ENCODE results near the gene PPP2R3A. TPM values are rescaled to one million over a fixed set of nuclear protein-coding genes. Genes with fewer than 3 reads are reported as not detected.
A peak's percentile ranks its signal among the peaks of the same experiment; 100 is the strongest.
"Not testable (repeated sequence)": the region's sequence is repeated elsewhere in the genome, so short reads cannot be mapped to it uniquely, and the experiment has no call there.

PPP2R3A gene
- total and polyA plus RNA-seq, 2 of the 4 experiments (the other 2 are of a cell fraction): 11.3 to 37.3 TPM

DNA sequence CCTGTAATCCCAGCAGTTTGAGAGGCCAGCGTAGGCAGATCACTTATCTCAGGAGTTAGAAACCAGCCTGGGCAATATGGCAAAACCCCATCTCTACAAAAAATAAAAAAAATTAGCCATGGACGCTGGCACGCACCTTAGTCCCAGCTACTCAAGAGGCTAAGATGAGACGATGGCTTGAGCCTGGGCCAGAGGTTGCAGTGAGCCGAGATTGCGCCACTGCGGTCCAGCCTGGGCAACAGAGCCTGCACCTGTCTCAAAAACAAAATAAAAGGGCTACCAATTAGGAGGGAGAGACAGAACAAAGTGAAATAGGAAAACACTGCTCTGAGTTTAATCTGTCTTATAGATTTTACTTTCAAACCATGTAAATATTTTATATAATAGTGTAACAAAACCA, 196.8 kb downstream of the PPP2R3A start:
- Histone ChIP-seq H3K4me1 (ENCODE audit: control insufficient read depth, insufficient read depth, low read length) (no peaks in the 10 kb centered on the region; the same call in 1 of the 2 replicates), H4K20me1 (ENCODE audit: insufficient read depth, low read length) (peaks cover 80% of the 10 kb centered on the region), H3K4me3 (ENCODE audit: insufficient read depth, low read depth, low read length) (no peak overlapping the region), H4K8ac (ENCODE audit: low read depth in 2 of 2, low read length in 2 of 2) (no peak overlapping the region), H2BK15ac (ENCODE audit: low read depth, low read length) (no peak overlapping the region), H2AFZ (replicated peaks; ENCODE audit: low read length, poor library complexity) (no peak overlapping the region), H3K79me1 (ENCODE audit: low read depth in 1 of 2, low read length in 2 of 2) (peaks cover 4 to 21% of the 10 kb centered on the region in 2 experiments; a peak in 2 of 4 replicates), H3K14ac (replicated peaks; ENCODE audit: low read depth, low read length) (no peak overlapping the region), H3K4ac (ENCODE audit: low read depth, low read length) (no peak overlapping the region), H3K27ac (ENCODE audit: insufficient read depth, low read length) (no peak overlapping the region), H3K36me3 (ENCODE audit: control insufficient read depth, insufficient read depth, low read length) (no peaks in the 10 kb centered on the region), H3K18ac (ENCODE audit: low read depth, low read length) (no peak overlapping the region), H2AK5ac (ENCODE audit: low read depth, low read length) (no peak overlapping the region), H4K5ac (ENCODE audit: low read depth, low read length) (no peak overlapping the region), H3K9me3 (ENCODE audit: control insufficient read depth, insufficient read depth, low read length) (no peaks in the 10 kb centered on the region), H2BK120ac (ENCODE audit: low read depth, low read length) (no peak overlapping the region), H2AK9ac (replicated peaks; ENCODE audit: low read depth, low read length, poor library complexity) (no peak overlapping the region), H3K4me2 (ENCODE audit: low read depth, low read length) (no peak overlapping the region), H3K27me3 (ENCODE audit: control insufficient read depth, insufficient read depth, low read length) (no peaks in the 10 kb centered on the region), H3K9me1 (ENCODE audit: insufficient read depth, low read length) (no peaks in the 10 kb centered on the region), H2BK5ac (ENCODE audit: low read depth, low read length, poor library complexity, severe bottlenecking) (no peak overlapping the region), H2BK20ac (ENCODE audit: low read depth, low read length) (no peak overlapping the region), H3K9ac (ENCODE audit: low read depth, low read length) (no peak overlapping the region), H4K91ac (ENCODE audit: insufficient read depth, low read depth, low read length) (no peak overlapping the region), H3K23ac (ENCODE audit: low read depth, low read length) (no peak overlapping the region), H3K56ac (ENCODE audit: extremely low read depth, insufficient read depth, low read length) (no peak overlapping the region)
- intact Hi-C loops (cut with micrococcal nuclease) (no loop called here), in situ Hi-C loops (cut with MboI; ENCODE audit: low sequenced_read_pairs) (no loop called here), dilution Hi-C loops (cut with HindIII; ENCODE audit: low sequenced_read_pairs, unreplicated experiment) (no loop called here)
- CTCF ChIA-PET: no interaction called here
- ATAC-seq (ENCODE audit: low read depth) (no peak), DNase-seq (no peak)
- TF ChIP-seq, protein P1, sequence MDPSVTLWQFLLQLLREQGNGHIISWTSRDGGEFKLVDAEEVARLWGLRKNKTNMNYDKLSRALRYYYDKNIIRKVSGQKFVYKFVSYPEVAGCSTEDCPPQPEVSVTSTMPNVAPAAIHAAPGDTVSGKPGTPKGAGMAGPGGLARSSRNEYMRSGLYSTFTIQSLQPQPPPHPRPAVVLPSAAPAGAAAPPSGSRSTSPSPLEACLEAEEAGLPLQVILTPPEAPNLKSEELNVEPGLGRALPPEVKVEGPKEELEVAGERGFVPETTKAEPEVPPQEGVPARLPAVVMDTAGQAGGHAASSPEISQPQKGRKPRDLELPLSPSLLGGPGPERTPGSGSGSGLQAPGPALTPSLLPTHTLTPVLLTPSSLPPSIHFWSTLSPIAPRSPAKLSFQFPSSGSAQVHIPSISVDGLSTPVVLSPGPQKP (IDR thresholded peaks at IDR 0.05; ENCODE audit: borderline replicate concordance, low read depth, low read length): no peak
- POLR2A ChIA-PET (ENCODE audit: unreplicated experiment): no interaction called here
- WGBS, 2 experiments (ENCODE audit: extremely low coverage in 2 of 2, insufficient read length in 1 of 2): 100% methylated on average over 3 of the region's 7 CpGs; no CpG with 5 or more reads in 1 of the 2 experiments
- no TSS peak for BruUV-seq (replicated peaks)

DNA sequence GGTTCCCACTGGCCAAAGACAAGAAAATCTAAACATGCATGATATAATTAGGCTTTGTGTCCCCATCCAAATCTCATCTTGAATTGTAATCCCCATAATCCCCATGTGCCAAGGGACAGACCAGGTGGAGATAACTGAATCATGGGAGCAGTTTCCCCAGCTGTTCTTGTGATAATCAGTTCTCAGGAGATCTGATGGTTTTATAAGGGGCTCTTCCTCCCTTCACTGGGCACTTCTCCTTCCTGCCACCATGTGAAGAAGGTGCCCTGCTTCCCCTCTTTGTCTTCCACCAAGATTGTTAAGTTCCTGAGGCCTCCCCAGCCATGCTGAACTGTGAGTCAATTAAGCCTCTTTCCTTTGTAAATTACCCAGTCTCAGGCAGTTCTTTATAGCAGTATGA, 198.1 kb downstream of the PPP2R3A start:
- H3K56ac ChIP-seq (ENCODE audit: extremely low read depth, insufficient read depth, low read length); H4K91ac ChIP-seq (ENCODE audit: insufficient read depth, low read depth, low read length); H2BK15ac ChIP-seq (ENCODE audit: low read depth, low read length); H4K5ac ChIP-seq (ENCODE audit: low read depth, low read length); H3K4me1 ChIP-seq (ENCODE audit: control insufficient read depth, insufficient read depth, low read length); H2AK5ac ChIP-seq (ENCODE audit: low read depth, low read length); dilution Hi-C loops (cut with HindIII; ENCODE audit: low sequenced_read_pairs, unreplicated experiment); POLR2A ChIA-PET (ENCODE audit: unreplicated experiment); H2BK5ac ChIP-seq (ENCODE audit: low read depth, low read length, poor library complexity, severe bottlenecking); H4K8ac ChIP-seq (ENCODE audit: low read depth in 2 of 2, low read length in 2 of 2); H2AFZ ChIP-seq (replicated peaks; ENCODE audit: low read length, poor library complexity); H3K14ac ChIP-seq (replicated peaks; ENCODE audit: low read depth, low read length); H3K36me3 ChIP-seq (ENCODE audit: control insufficient read depth, insufficient read depth, low read length); H2AK9ac ChIP-seq (replicated peaks; ENCODE audit: low read depth, low read length, poor library complexity); H3K27ac ChIP-seq (ENCODE audit: insufficient read depth, low read length); H3K4ac ChIP-seq (ENCODE audit: low read depth, low read length); in situ Hi-C loops (cut with MboI; ENCODE audit: low sequenced_read_pairs); H3K4me2 ChIP-seq (ENCODE audit: low read depth, low read length); ATAC-seq (ENCODE audit: low read depth); CTCF ChIA-PET; H3K4me3 ChIP-seq (ENCODE audit: insufficient read depth, low read depth, low read length); H3K9me3 ChIP-seq (ENCODE audit: control insufficient read depth, insufficient read depth, low read length); H3K27me3 ChIP-seq (ENCODE audit: control insufficient read depth, insufficient read depth, low read length); H2BK120ac ChIP-seq (ENCODE audit: low read depth, low read length); intact Hi-C loops (cut with micrococcal nuclease); DNase-seq; H3K9me1 ChIP-seq (ENCODE audit: insufficient read depth, low read length); BruUV-seq (replicated peaks); H3K9ac ChIP-seq (ENCODE audit: low read depth, low read length); H2BK20ac ChIP-seq (ENCODE audit: low read depth, low read length); H3K18ac ChIP-seq (ENCODE audit: low read depth, low read length): not testable (repeated sequence)
- Histone ChIP-seq H3K23ac (ENCODE audit: low read depth, low read length) (peak overlapping the region; percentile 16; the same call in 1 of the 2 replicates), H4K20me1 (ENCODE audit: insufficient read depth, low read length) (peaks cover 84% of the 10 kb centered on the region), H3K79me1 (ENCODE audit: low read depth in 1 of 2, low read length in 2 of 2) (peaks cover 4 to 24% of the 10 kb centered on the region in 2 experiments; a peak in 2 of 4 replicates)
